ENCODE results near the gene GABRG2.
"Not testable (repeated sequence)": the region's sequence is repeated elsewhere in the genome, so short reads cannot be mapped to it uniquely, and the experiment has no call there.

The GABRG2 gene

DNA sequence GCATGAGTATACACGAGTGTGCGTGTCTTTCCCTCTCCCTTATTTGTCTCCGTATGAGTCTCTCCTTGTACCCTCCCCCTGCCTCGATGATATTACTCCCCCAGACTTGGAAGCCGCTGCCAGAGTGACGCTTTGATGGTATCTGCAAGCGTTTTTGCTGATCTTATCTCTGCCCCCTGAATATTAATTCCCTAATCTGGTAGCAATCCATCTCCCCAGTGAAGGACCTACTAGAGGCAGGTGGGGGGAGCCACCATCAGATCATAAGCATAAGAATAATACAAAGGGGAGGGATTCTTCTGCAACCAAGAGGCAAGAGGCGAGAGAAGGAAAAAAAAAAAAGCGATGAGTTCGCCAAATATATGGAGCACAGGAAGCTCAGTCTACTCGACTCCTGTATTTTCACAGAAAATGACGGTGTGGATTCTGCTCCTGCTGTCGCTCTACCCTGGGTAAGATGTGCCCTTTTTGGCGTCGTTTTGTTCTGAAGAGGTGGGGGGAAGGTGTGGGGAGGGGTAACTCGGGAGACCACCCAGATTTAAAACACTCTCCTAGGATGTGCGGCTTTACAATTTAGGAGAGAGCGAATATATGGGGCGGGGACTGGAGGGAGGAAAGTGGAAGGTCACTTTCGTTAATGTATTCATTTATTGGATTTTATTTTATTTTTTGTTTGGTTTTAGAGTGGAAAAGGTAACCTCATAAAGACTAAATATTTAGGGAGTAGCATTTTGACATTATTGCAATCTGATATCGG lies at the start of gene GABRG2:
Gene GABRG2, plus strand, starts transcription at position 119 of the 757 bp plus-strand sequence. Its CDS starts 227 bp downstream, at position 346.
- DNase-seq (ENCODE audit: low spot score): no peak

DNA sequence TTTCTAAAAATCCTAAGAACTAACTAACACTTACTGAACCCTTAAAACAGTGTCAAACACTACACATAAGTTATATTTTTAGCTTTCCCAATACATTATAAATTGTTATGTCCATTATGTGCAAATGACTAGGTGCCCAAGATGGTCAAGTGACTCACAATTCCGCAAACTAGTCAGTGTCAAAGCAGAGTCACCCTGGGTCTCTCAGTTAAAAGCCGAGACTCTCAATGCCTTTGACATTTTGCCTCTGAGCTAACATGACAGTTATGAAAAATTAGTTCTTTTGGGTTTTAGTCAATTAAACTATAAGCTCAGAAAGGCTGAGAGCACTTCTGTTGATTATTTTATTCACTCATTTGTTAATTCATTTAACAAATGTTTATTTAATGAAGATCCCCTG lies 42.3 kb upstream of the GABRG2 start:
- no peak for DNase-seq (ENCODE audit: low spot score)

- DNase-seq (ENCODE audit: low spot score): no peak
Measured at GRCh38 chr5:162026803-162027202, 40.8 kb upstream of the GABRG2 start.

DNA sequence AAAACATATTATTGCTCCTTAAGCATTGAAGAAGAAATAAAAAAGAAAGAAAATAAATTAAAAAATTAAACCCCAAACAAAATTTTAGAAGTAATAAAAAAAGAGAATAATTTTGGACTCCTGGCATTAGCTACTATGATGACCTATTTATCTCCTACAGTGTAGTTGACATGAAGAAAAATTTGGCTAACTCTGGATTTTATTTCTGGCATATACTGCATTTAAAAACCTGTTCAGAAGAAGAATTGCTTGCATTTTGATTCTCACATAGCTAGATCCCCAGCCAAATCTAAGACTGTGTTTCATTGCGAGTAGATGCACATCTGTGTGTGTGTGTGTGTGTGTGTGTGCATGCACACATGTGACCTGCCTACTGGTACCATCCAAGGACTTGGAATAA lies 30.1 kb upstream of the GABRG2 start:
- DNase-seq (ENCODE audit: low spot score): no peak

DNA sequence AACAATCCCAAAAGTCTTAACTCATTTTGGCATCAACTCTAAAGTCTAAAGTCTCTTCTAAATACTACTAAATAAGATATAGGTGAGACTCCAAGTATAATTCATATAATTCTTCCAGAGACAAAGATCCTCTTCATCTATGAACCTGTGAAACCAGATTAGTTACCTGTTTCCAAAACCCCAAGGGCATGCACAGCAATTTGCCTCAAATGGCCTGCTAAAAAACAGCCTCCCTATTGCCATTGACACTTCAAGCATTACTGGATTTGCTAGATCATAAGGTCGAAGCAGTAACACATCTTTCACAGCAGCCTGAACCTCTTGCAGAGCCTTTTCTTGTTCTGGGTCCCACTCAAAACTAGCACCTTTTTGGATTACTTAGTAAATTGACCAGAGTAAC lies 20.3 kb upstream of the GABRG2 start:
- DNase-seq (ENCODE audit: low spot score): no peak

- no peak for DNase-seq (ENCODE audit: low spot score)
Measured at GRCh38 chr5:162052676-162053075, 14.9 kb upstream of the GABRG2 start.

GRCh38 chr5:162055095-162055494 lies 12.5 kb upstream of the GABRG2 start:
- DNase-seq (ENCODE audit: low spot score): not testable (repeated sequence)

- no peak for DNase-seq (ENCODE audit: low spot score)
Measured at GRCh38 chr5:162067162-162067561, 411 bp upstream of the GABRG2 start.

GRCh38 chr5:162068412-162068811 lies 839 bp downstream of the GABRG2 start:
- DNase-seq (ENCODE audit: low spot score): peak; percentile 41

DNA sequence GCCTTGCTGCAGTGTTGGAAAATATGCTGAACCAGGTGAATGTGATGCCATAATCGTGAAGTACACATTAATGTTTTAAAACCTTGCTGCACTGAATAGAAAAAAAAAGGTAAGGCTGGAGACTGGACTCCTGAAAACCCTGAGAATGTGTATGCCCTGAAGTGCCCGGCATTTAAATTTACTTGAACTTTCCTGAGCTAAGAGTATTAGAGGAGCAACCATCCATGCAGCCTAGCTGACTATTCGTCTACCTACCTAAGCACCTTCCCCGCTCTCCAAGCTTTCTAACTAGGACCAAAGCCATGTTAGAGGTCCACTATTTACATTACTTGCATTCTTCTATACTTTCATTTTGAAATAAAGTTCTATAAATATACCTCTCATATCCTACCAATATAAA lies 1.4 kb downstream of the GABRG2 start:
- no peak for DNase-seq (ENCODE audit: low spot score)

- no peak for DNase-seq (ENCODE audit: low spot score)
Measured at GRCh38 chr5:162078805-162079204, 11.2 kb downstream of the GABRG2 start.

DNA sequence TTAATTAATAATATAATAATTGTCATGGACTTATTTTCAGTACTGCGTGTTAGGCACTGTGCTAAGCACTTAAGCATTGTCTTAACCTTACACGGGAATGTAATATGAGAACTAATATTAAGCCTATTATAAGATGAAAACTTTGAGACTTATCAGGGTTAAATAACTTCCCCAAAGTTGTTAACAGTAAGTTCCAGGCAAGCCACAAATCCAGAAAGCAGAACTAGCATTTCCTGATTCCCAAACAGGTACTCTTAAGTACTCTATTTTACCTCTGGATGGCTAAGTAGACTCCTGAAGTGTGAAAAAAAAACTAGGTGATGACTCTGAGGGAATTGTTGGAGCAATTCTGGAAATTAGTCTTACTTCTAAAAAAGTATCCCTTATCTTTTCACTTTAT lies 23.8 kb downstream of the GABRG2 start:
- DNase-seq (ENCODE audit: low spot score): no peak

DNA sequence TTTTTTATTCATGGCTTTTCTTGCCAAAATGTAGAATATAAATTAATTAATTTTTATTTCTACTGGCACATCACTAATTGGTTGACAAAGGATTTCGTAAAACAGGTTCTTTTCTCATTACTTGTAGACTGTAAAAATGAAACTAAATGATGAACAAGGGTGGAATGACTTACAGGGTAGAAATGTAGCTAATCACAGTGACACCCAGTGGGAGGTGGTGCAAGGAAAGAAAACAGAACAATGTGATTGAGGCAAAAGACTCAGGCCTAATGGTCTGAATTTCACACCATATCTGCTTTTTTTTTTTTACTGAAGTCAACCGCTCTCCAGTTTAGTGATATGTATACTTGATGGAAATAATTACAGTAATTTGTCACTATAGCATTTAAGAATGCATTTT lies 28.9 kb downstream of the GABRG2 start:
- DNase-seq (ENCODE audit: low spot score): no peak

GRCh38 chr5:162107591-162107990 lies 40.0 kb downstream of the GABRG2 start:
- no peak for DNase-seq (ENCODE audit: low spot score)

GRCh38 chr5:162119801-162120200 lies 52.2 kb downstream of the GABRG2 start:
- DNase-seq (ENCODE audit: low spot score): no peak

DNA sequence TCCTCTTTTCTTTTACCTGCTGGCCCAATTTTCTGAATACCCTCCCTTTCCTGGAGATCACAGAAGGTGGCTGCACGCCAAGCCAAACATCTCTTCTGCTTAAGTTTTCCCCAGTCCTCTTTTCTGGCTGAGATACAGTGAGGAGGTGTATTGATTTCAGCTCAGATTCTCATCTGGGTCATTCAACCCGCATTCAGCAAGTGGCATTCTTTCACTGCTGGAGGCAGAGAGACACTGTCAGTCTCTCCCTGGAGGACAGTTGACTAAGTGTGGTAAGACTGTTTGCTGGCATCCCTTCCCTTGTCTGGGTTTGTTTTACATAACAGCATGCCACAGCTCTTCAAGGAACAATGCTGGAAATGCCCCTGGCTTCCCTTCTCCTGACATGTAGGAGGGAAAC lies 60.5 kb downstream of the GABRG2 start:
- no peak for DNase-seq (ENCODE audit: low spot score)

- no peak for DNase-seq (ENCODE audit: low spot score)
Measured at GRCh38 chr5:162132348-162132747, 64.8 kb downstream of the GABRG2 start.

DNA sequence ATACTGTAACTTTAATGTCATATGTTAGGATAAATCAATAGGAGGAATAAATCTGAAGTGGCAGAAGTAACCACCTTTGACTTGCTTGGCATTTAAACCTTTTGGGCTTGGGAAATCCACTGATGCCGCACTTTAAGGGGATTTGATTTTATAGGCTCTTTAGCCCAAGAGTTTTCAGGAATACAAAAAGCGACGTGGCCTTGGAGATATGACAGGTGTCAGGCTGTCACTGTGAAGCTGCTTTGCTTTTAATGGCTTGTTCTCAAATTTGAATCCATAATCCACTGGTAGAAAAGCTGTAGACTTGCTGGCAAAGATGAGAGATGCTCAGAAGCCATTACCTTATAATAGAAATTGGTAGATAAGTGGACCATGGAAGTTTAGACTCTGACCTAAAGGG lies 71.6 kb downstream of the GABRG2 start:
- no peak for DNase-seq (ENCODE audit: low spot score)

GRCh38 chr5:162154242-162154641 lies 86.7 kb downstream of the GABRG2 start:
- DNase-seq (ENCODE audit: low spot score): no peak

DNA sequence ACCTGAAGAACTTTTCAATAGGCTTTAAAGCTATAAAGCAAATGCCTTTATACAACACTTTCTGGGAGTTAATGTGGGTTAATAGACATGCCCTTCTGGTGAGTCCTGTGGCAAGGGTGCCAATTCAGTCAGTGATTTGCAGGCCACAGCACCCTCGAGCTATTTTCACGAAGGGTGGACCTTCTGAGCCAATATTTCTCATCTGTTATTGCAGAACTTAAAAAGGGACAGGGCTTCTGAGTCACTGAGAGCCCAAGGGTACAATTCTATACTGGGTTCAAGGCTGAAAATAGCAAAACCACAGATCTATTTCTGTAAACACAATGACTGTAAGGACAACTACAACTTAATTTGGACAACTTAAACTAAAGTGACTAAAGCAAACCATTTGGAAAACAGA lies 92.8 kb downstream of the GABRG2 start:
- no peak for DNase-seq (ENCODE audit: low spot score)

DNA sequence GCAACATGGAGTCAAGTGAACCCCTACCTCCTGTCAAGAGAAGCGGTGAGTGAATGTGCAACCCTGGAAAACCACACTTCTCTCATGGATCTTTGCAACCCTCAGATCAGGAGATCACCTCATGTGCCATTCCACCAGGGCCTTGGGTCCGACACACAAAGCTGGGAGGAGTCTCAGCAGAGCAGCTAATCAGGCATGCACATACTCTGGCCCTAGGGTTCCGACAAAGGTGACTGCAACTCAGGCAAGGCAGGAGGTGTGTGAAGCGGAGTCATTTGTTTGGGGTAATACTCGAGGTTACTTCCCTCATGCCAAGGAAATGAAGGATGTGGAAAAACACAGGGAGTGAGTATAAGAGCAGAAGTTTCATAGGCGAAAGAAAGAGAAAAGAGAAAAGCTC lies 96.1 kb downstream of the GABRG2 start:
- no peak for DNase-seq (ENCODE audit: low spot score)

GRCh38 chr5:162174358-162174974 lies 106.9 kb downstream of the GABRG2 start:
- DNase-seq (ENCODE audit: low spot score): peak; percentile 40

- DNase-seq (ENCODE audit: low spot score): no peak
Measured at GRCh38 chr5:162187371-162187770, 119.8 kb downstream of the GABRG2 start.

DNA sequence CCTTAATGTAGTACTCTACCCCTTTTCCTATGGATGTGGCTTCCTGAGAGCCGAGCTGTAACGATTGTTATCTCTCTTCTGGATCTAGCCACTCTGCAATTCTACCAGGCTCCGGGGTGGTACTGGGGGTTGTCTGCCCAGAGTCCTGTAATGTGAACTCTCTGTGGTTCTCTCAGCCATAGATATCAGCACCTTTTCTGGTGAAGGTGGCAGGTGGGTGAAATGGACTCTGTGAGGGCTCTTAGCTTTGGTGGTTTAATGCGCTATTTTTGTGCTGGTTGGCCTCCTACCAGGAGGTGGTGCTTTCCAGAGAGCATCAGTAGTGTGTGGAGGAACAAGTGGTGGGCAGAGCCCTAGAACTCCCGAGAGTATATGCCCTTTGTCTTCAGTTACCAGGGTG lies 122.1 kb downstream of the GABRG2 start:
- no peak for DNase-seq (ENCODE audit: low spot score)

All from SW480 (cell line).